GM06990 (cell line): ENCODE data around the gene ADGRA1.

Source experiments
- DNase-seq: peaks from one replicate; pipeline ENCODE4 v3.0.0-alpha.2; 2011; ENCODE audit not compliant: insufficient read length; ENCODE audit errors: extremely low read depth
- H3K27me3 ChIP-seq: replicated peaks from 2 replicates; pipeline ENCODE4 v1.6.0; 2011; ENCODE audit warnings: low read length; ENCODE audit not compliant: control insufficient read depth, insufficient read depth
- H3K36me3 ChIP-seq: 2 replicates; pipeline ENCODE4 v1.5.1; 2011; ENCODE audit warnings: low read length; ENCODE audit not compliant: control insufficient read depth, insufficient read depth
- H3K4me3 ChIP-seq: replicated peaks from 2 replicates; pipeline ENCODE4 v1.5.1; 2011; ENCODE audit warnings: low read depth, mild to moderate bottlenecking, control low read depth, low read length
- TF ChIP-seq, protein P1 (sequence below): IDR thresholded peaks from 2 replicates; pipeline ENCODE4 v1.5.1; 2011; ENCODE audit warnings: low read length, control low read depth, mild to moderate bottlenecking, inconsistent platforms; ENCODE audit not compliant: insufficient read depth, poor library complexity, severe bottlenecking

ADGRA1 gene

DNA sequence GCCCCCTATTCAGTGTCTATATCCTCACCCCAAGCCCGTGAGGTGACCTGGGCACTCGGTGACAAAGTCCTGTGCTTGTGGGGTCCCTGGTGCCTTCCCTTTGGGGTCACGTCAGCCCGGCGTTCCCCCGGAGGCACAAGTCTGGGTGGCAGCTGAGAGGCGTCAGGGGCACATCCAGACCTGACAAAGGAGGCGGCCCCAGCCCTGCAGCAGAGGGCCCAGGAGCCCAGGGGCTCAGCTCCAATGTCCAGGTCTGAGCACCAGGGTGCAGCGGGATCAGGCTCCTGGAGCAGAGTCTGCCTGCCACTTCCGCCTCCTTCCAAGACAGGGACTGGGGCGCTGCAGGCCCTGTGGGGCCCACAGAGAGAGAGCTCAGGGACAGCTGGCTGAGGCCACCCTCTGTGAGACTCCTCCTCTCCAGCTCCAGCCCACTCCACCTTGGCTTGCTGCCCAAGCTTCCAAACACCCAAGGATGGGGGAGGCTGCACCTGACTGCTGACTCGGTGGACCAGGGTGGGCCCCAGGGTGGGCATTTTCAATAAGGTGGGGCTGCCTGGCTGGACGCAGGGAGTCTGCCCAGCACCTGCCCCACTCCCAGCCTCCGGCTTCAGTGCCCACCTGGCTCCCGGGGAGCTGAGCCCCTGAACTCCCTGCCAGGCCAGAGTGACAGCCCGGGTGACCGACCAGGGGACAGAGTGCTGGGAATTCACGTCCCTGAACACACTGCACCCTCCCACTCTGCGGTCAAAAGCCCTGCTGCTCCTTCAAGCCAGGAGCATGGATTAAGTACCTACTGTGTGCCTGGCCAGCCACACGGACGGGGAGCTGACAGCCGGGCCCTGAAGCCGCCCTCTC, 71.3 kb downstream of the ADGRA1 start:
- Histone ChIP-seq H3K4me3 (no peak overlapping the region), H3K36me3 (no peaks in the 10 kb centered on the region), H3K27me3 (no peaks in the 10 kb centered on the region; the same call in 1 of the 2 replicates)
- no peak for DNase-seq
- TF ChIP-seq, protein P1, sequence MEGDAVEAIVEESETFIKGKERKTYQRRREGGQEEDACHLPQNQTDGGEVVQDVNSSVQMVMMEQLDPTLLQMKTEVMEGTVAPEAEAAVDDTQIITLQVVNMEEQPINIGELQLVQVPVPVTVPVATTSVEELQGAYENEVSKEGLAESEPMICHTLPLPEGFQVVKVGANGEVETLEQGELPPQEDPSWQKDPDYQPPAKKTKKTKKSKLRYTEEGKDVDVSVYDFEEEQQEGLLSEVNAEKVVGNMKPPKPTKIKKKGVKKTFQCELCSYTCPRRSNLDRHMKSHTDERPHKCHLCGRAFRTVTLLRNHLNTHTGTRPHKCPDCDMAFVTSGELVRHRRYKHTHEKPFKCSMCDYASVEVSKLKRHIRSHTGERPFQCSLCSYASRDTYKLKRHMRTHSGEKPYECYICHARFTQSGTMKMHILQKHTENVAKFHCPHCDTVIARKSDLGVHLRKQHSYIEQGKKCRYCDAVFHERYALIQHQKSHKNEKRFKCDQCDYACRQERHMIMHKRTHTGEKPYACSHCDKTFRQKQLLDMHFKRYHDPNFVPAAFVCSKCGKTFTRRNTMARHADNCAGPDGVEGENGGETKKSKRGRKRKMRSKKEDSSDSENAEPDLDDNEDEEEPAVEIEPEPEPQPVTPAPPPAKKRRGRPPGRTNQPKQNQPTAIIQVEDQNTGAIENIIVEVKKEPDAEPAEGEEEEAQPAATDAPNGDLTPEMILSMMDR, result no peak

DNA sequence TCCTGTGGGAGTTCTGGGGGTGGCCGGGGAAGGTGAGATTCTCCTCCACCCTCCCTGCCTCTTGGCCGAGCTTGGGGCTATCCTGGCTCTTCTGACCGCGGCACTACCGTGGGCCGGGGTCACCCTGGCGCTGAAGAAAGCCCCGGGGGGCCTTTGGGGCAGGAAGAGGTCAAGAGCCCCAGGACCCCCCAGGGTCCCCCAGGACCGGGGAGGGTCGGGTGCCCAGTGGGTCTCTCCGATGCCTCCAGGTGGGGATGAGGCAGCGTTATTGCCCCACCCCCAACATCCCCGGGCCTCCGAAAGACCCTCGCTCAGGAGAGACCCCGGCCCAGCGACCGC, 71.9 kb downstream of the ADGRA1 start:
- TF ChIP-seq, protein P1, result no peak
- no peak overlapping the region for H3K4me3 ChIP-seq
- DNase-seq, result no peak
- H3K36me3 ChIP-seq, result no peaks in the 10 kb centered on the region
- H3K27me3 ChIP-seq, result no peaks in the 10 kb centered on the region; the same call in 1 of the 2 replicates

DNA sequence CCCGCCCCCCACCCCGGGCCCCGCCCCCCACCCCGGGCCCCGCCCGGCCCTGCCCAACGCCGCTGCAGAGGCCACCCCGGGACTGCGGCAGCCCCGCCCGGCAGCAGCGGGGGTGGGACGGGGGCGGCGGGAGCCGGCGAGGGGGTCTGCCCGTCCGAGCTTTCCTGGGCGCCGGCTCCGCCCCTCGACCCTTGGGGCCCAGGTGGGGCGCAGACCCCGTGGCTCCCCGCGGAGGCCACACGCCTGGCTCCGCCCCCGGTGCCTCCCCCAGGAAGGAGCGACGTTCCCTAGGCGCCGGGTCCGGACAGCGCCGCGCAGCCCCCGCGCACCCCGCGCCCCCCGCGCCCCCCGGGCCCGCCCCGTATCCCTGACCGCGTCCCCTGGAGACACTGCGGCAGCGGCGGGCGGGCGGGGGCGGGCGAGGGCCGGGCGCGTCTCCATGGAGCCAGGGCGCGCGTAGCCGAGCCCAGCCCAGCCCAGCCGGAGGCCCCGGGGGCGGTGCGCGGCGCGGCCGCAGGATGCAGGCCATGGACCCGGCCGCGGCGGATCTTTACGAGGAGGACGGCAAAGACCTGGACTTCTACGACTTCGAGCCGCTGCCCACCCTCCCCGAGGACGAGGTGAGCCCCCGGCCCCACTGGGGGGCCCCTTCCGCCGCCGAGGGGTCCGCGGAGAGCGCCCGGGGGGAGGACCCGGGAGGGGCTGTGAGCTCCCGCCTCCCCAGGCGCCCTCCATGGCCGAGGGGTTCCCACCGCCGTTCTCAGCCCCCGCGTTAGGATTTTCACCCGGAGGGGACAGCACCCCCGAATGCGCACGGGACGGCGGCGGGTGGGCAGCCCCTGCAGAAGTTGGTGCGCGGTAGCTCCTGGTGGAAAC, 72.5 kb downstream of the ADGRA1 start, which contains the start of gene KNDC1:
TSS of gene KNDC1 (plus strand) at position 270 of the 876 bp plus-strand sequence. CDS start at position 519, 249 bp downstream.
- no peak for DNase-seq

DNA sequence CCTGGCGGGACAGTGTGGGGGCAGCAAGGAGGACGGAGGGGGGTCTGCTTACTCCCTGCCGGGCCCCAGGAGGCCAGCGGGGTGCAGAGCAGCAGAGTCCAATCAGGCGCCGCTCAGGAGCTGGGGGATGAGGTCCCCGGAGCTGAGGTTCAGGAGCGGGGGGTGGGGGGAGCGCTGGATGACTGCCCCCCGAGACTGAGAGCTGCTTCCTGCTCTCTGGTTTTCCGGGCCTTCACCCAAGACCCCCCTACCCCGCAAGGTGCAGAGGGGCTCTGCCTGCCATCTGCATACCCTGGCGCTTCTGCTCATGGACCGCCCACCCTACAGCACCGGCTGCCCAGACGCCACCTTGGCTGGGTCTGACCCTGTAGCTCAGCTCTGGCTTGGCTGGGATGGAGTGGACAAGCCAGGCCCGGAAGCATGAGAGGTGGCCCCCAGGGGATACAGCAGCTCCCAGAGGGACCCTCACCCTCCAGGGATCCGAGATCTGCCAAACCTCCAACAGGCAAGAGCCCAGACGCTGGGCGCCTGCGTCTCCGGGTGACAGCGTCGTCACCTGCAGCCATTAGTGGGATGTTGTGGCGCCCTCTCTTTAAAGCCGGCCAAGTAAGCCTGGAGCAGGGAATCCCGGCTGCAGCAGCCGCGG, 73.2 kb downstream of the ADGRA1 start:
- Histone ChIP-seq H3K36me3 (no peaks in the 10 kb centered on the region), H3K27me3 (no peaks in the 10 kb centered on the region; the same call in 1 of the 2 replicates), H3K4me3 (no peak overlapping the region)
- TF ChIP-seq, protein P1, result no peak
- no peak for DNase-seq

More for the DNA sequence above, 72.5 kb downstream of the ADGRA1 start, which contains the start of gene KNDC1:
- Histone ChIP-seq H3K36me3 (no peaks in the 10 kb centered on the region), H3K27me3 (no peaks in the 10 kb centered on the region; the same call in 1 of the 2 replicates), H3K4me3 (no peak within 1 kb of the TSS)
- TF ChIP-seq, protein P1, result no peak

DNA sequence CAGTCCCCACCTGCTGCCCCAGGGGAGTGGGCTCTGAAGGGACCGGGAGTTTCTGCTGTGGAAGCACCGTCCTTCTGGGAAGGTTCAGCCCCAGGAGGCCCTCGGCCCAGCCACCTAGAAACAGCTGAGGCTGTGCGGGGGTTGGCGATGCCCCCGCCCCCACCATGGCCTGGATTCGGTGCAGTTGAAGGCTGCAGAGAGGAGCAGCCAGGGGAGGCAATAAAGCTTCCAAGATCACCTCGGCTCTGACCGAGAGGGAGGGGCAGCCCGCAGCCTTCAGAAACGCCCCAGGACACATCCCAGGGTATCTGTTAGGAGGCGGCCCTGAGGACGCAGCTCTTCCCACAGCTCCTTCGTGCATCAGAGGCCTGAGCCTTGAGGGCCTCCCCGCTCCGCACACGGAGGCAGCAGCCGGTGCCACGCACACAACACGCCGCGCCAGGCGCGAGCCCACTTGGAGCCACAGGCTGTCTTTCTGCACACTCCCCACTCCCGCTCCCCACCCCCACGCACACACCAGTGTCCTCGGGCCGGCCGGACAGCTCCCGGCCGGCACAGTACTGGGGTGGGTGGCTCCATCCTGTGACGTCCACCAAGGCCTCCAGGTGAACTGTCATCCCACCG, 73.9 kb downstream of the ADGRA1 start:
- H3K27me3 ChIP-seq, result no peaks in the 10 kb centered on the region; the same call in 1 of the 2 replicates
- no peak for DNase-seq
- no peaks in the 10 kb centered on the region for H3K36me3 ChIP-seq
- TF ChIP-seq, protein P1, result no peak
- no peak overlapping the region for H3K4me3 ChIP-seq
